Occipital lobe (tissue), 2 donors: Measurements from ENCODE around the gene CNFN. TPM values are rescaled to one million over a fixed set of nuclear protein-coding genes. Genes with fewer than 3 reads are reported as not detected.

Source experiments
- DNase-seq: peaks from one replicate; lab custom pipeline; 2025; lab: John Stamatoyannopoulos, UW
- total RNA-seq: library from RNA; depleted of rRNA; stranded (reverse); fragments of >200 nt; gene quantifications from one replicate; pipeline ENCODE4 v1.2.3, GENCODE V29; 2014

The CNFN gene
- not detected for total RNA-seq

GRCh38 chr19:42389899-42390298 is at the start of gene CNFN:
Gene CNFN (minus strand): TSS chr19:42390297. CDS start chr19:42389037, 1,260 bp downstream.
- no peak for DNase-seq

GRCh38 chr19:42436006-42436405 is 45.9 kb upstream of the CNFN start:
- DNase-seq = no peak

- DNase-seq = no peak
Measured at GRCh38 chr19:42435316-42435715, 45.2 kb upstream of the CNFN start.

GRCh38 chr19:42433503-42434260 is 43.6 kb upstream of the CNFN start:
- peak; percentile 28 for DNase-seq

- DNase-seq = no peak
Measured at GRCh38 chr19:42431486-42431885, 41.4 kb upstream of the CNFN start.

- no peak for DNase-seq
Measured at GRCh38 chr19:42428676-42429075, 38.6 kb upstream of the CNFN start.

- DNase-seq = no peak
Measured at GRCh38 chr19:42427313-42427712, 37.2 kb upstream of the CNFN start, which contains the start of gene LIPE. Gene LIPE (minus strand): TSS chr19:42427388. CDS start chr19:42427149, 239 bp downstream.

GRCh38 chr19:42426643-42427042 is 36.5 kb upstream of the CNFN start:
- DNase-seq = no peak

- no peak for DNase-seq
Measured at GRCh38 chr19:42424712-42425131, 34.6 kb upstream of the CNFN start.

- DNase-seq = no peak
Measured at GRCh38 chr19:42424345-42424707, 34.2 kb upstream of the CNFN start.

- DNase-seq = peak; percentile 91
Measured at GRCh38 chr19:42423462-42424344, 33.6 kb upstream of the CNFN start.

- DNase-seq = no peak
Measured at GRCh38 chr19:42422901-42423461, 32.9 kb upstream of the CNFN start.

- DNase-seq = no peak
Measured at GRCh38 chr19:42422092-42422900, 32.2 kb upstream of the CNFN start.

- no peak for DNase-seq
Measured at GRCh38 chr19:42421591-42422031, 31.5 kb upstream of the CNFN start.

GRCh38 chr19:42421101-42421500 is 31.0 kb upstream of the CNFN start:
- DNase-seq = no peak

- DNase-seq = no peak
Measured at GRCh38 chr19:42420055-42420544, 30.0 kb upstream of the CNFN start.

GRCh38 chr19:42419309-42419708 is 29.2 kb upstream of the CNFN start:
- no peak for DNase-seq

- DNase-seq = peak; percentile 69
Measured at GRCh38 chr19:42412661-42413076, 22.6 kb upstream of the CNFN start.

- peak; percentile 58 for DNase-seq
Measured at GRCh38 chr19:42412227-42412626, 22.1 kb upstream of the CNFN start.

- no peak for DNase-seq
Measured at GRCh38 chr19:42411581-42412178, 21.6 kb upstream of the CNFN start.

- DNase-seq = no peak
Measured at GRCh38 chr19:42410371-42410770, 20.3 kb upstream of the CNFN start.
